GM20000 (cell line): ENCODE measurements around the gene ZSCAN4.

Experiments
- DNase-seq: peaks from one replicate; pipeline ENCODE4 v3.0.0; 2012; ENCODE audit warnings: low spot score
- CTCF ChIP-seq: IDR thresholded peaks from 2 replicates; pipeline ENCODE4 v1.5.1; 2012; ENCODE audit warnings: mild to moderate bottlenecking, control low read depth; ENCODE audit errors: extremely low read depth, missing control alignments

Gene ZSCAN4

GRCh38 chr19:57682226-57682766 is 13.6 kb downstream of the ZSCAN4 start:
- TF ChIP-seq CTCF, result no peak
- DNase-seq, result no peak

GRCh38 chr19:57686727-57687126 is 18.0 kb downstream of the ZSCAN4 start:
- TF ChIP-seq CTCF, result no peak
- no peak for DNase-seq

GRCh38 chr19:57687363-57688010 is 18.8 kb downstream of the ZSCAN4 start:
- no peak for TF ChIP-seq CTCF
- no peak for DNase-seq

- TF ChIP-seq CTCF, result no peak
- no peak for DNase-seq
These were observed 19.5 kb downstream of the ZSCAN4 start for GRCh38 chr19:57688011-57688763.

GRCh38 chr19:57689750-57690149 is 21.0 kb downstream of the ZSCAN4 start:
- TF ChIP-seq CTCF, result no peak

GRCh38 chr19:57701625-57702024 is 32.9 kb downstream of the ZSCAN4 start:
- no peak for TF ChIP-seq CTCF
- DNase-seq, result no peak

More at GRCh38 chr19:57689750-57690149, 21.0 kb downstream of the ZSCAN4 start:
- no peak for DNase-seq

GRCh38 chr19:57706346-57706745 is 37.6 kb downstream of the ZSCAN4 start:
- DNase-seq, result no peak
- TF ChIP-seq CTCF, result no peak
